B cell (primary cell): ENCODE data around the gene SPECC1L. TPM values are rescaled to one million over a fixed set of nuclear protein-coding genes. Genes with fewer than 3 reads are reported as not detected.
A peak's percentile ranks its signal among the peaks of the same experiment; 100 is the strongest.

Source experiments
- ATAC-seq: fragments of 200-7000 bp; cut with Tn5 transposase; one replicate; pipeline ENCODE4 v1.10.0; 2021; ENCODE audit warnings: low read depth, mild to moderate bottlenecking, moderate number of reproducible peaks, moderate library complexity
- CTCF ChIA-PET: fragments of 350-600 bp; sonication (Branson Sonifier 250); formaldehyde crosslinking; loops from one replicate; lab custom pipeline; 2021; ENCODE audit warnings: antibody characterized with exemption, inconsistent platforms; lab: Charles Lee
- POLR2A ChIA-PET: fragments of 350-600 bp; sonication (Branson Sonifier 250); formaldehyde crosslinking; loops from one replicate; lab custom pipeline; 2021; ENCODE audit warnings: antibody characterized with exemption; lab: Charles Lee
- DNase-seq: peaks from one replicate; pipeline ENCODE4 v3.0.0; 2013
- H2AFZ ChIP-seq: 2 replicates; pipeline ENCODE4 v1.6.1; 2012; ENCODE audit warnings: mild to moderate bottlenecking, low read depth, low read length; ENCODE audit not compliant: insufficient read depth, poor library complexity, severe bottlenecking
- H3K27ac ChIP-seq, 2 donors: 1 replicate in 1 of 2; 2 replicates in 1 of 2; pipeline ENCODE4 v1.5.1; 2012 to 2013; ENCODE audit warnings: low read length in 2 of 2, mild to moderate bottlenecking in 2 of 2, moderate library complexity in 1 of 2
- H3K27me3 ChIP-seq, 4 experiments: fragments of 200-600 bp in 1 of 4; sonication (generic) in 1 of 4; replicated peaks in 1 of 4; 1 replicate in 2 of 4; 2 replicates in 2 of 4; pipeline versions ENCODE4 v1.6.1 to v1.7.0; 2013 to 2016; ENCODE audit warnings: low read length in 3 of 4, mild to moderate bottlenecking in 2 of 4, mixed read lengths in 1 of 4, moderate library complexity in 1 of 4; ENCODE audit not compliant: insufficient read depth in 4 of 4, control insufficient read depth in 3 of 4; ENCODE audit errors: control extremely low read depth in 1 of 4
- H3K36me3 ChIP-seq, 2 experiments: replicated peaks in 1 of 2; 1 replicate in 1 of 2; 2 replicates in 1 of 2; pipeline versions ENCODE4 v1.6.1 to v1.7.1; 2013; ENCODE audit warnings: low read length in 1 of 2; ENCODE audit not compliant: insufficient read depth in 2 of 2, control insufficient read depth in 1 of 2; ENCODE audit errors: control extremely low read depth in 1 of 2, extremely low read depth in 1 of 2
- H3K4me1 ChIP-seq, 2 donors: fragments of 200-600 bp in 1 of 2; sonication (generic) in 1 of 2; 1 replicate in 1 of 2; 2 replicates in 1 of 2; pipeline versions ENCODE4 v1.5.1 to v1.6.1; 2013 to 2017; ENCODE audit warnings: low read length in 2 of 2; ENCODE audit not compliant: control insufficient read depth in 2 of 2, insufficient read depth in 2 of 2
- H3K4me2 ChIP-seq: replicated peaks from 2 replicates; pipeline ENCODE3; 2012; ENCODE audit warnings: mild to moderate bottlenecking, low read depth, low read length; ENCODE audit not compliant: poor library complexity, severe bottlenecking
- H3K4me3 ChIP-seq, 5 experiments: fragments of 200-600 bp in 1 of 5; sonication (generic) in 1 of 5; 1 replicate in 3 of 5; 2 replicates in 2 of 5; pipeline versions ENCODE4 v1.5.1 to v1.7.0; 2011 to 2016; ENCODE audit warnings: low read length in 4 of 5, mild to moderate bottlenecking in 4 of 5, low read depth in 2 of 5, control low read depth in 1 of 5, moderate library complexity in 1 of 5; ENCODE audit not compliant: insufficient read depth in 1 of 5; ENCODE audit errors: control extremely low read depth in 1 of 5, extremely low read depth in 1 of 5
- H3K79me2 ChIP-seq: fragments of 200-600 bp; sonication (generic); one replicate; pipeline ENCODE4 v1.6.0; 2016; ENCODE audit warnings: low read length; ENCODE audit not compliant: control insufficient read depth, insufficient read depth
- H3K9ac ChIP-seq: fragments of 200-600 bp; sonication (generic); 2 replicates; pipeline ENCODE4 v1.6.1; 2017; ENCODE audit warnings: mild to moderate bottlenecking, low read length, moderate library complexity
- H3K9me3 ChIP-seq, 3 donors: one replicate each; pipeline versions ENCODE4 v1.6.1 to v1.7.1; 2013; ENCODE audit warnings: low read length in 2 of 3; ENCODE audit not compliant: control insufficient read depth in 2 of 3, insufficient read depth in 1 of 3; ENCODE audit errors: control extremely low read depth in 1 of 3
- H4K20me1 ChIP-seq: 2 replicates; pipeline ENCODE4 v1.6.0; 2012; ENCODE audit warnings: mild to moderate bottlenecking, low read length; ENCODE audit not compliant: insufficient read depth, control insufficient read depth, poor library complexity, severe bottlenecking
- H3K27ac Mint-ChIP-seq: one replicate; pipeline ENCODE4 v1.8.0; 2021; ENCODE audit warnings: mixed read lengths
- H3K27me3 Mint-ChIP-seq: one replicate; pipeline ENCODE4 v1.8.0; 2021; ENCODE audit warnings: mixed read lengths
- H3K4me1 Mint-ChIP-seq: one replicate; pipeline ENCODE4 v1.8.0; 2021; ENCODE audit warnings: mixed read lengths
- H3K4me3 Mint-ChIP-seq: one replicate; pipeline ENCODE4 v1.8.0; 2021; ENCODE audit warnings: mixed read lengths
- H3K9me3 Mint-ChIP-seq: one replicate; pipeline ENCODE4 v1.8.0; 2022; ENCODE audit warnings: mixed read lengths; ENCODE audit not compliant: insufficient read depth
- EZH2 ChIP-seq: IDR thresholded peaks from 2 replicates; pipeline ENCODE4 v1.6.1; 2012; ENCODE audit warnings: borderline replicate concordance, low read depth, mild to moderate bottlenecking, moderate library complexity, low read length; ENCODE audit not compliant: insufficient read depth, poor library complexity, severe bottlenecking
- WGBS: methylation state at CpG from one replicate; pipeline ENCODE4 v1.1.5; 2013; ENCODE audit warnings: missing lambda C conversion rate; ENCODE audit not compliant: insufficient coverage; 5-methylcytosine and 5-hydroxymethylcytosine counted together
- intact Hi-C: fragments of 100-400 bp; cut with micrococcal nuclease; formaldehyde crosslinking; loops from one replicate; pipeline ENCODE4 v1.10.0; 2022
- polyA plus RNA-seq: library from polyadenylated mRNA; depleted of rRNA; stranded (reverse); fragments of >200 nt; gene quantifications from 2 replicates; pipeline ENCODE4 v1.2.3, GENCODE V29; 2012
- total RNA-seq, 2 donors: library from RNA; stranded (reverse); fragments of 120-200 nt in 1 of 2; gene quantifications; 1 replicate in 1 of 2; 2 replicates in 1 of 2; pipeline versions ENCODE4 v1.2.3 to v1.2.4, GENCODE V29; 2013 to 2022
- TF ChIP-seq, protein P1 (sequence below): fragments of 200-600 bp; IDR thresholded peaks from one replicate; pipeline ENCODE4 v1.8.0; 2022; ENCODE audit warnings: antibody characterized with exemption, mild to moderate bottlenecking

SPECC1L gene
- total and polyA plus RNA-seq, 2 donors (not counting 1 experiment from before 2014, with no cell fraction given): 14.4 to 85.3 TPM

DNA sequence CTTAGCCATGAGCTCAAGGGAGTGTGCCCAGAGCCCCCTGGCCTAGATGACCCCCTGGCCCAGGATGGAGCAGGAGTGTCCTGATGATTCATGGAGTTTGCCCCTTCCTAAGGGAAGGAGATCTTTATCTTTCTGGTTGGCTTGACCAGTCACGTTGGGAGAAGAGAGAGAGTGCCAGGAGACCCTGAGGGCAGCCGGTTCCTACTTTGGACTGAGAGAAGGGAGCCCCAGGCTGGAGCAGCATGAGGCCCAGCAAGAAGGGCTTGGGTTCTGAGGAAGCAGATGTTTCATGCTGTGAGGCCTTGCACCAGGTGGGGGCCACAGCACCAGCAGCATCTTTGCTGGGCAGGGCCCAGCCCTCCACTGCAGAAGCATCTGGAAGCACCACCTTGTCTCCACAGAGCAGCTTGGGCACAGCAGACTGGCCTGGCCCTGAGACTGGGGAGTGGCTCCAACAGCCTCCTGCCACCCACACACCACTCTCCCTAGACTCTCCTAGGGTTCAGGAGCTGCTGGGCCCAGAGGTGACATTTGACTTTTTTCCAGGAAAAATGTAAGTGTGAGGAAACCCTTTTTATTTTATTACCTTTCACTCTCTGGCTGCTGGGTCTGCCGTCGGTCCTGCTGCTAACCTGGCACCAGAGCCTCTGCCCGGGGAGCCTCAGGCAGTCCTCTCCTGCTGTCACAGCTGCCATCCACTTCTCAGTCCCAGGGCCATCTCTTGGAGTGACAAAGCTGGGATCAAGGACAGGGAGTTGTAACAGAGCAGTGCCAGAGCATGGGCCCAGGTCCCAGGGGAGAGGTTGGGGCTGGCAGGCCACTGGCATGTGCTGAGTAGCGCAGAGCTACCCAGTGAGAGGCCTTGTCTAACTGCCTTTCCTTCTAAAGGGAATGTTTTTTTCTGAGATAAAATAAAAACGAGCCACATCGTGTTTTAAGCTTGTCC, 171.0 kb downstream of the SPECC1L start:
- peaks cover 42% of the 10 kb centered on the region for H3K4me1 Mint-ChIP-seq
- intact Hi-C loops: no loop called here
- TF ChIP-seq, protein P1, sequence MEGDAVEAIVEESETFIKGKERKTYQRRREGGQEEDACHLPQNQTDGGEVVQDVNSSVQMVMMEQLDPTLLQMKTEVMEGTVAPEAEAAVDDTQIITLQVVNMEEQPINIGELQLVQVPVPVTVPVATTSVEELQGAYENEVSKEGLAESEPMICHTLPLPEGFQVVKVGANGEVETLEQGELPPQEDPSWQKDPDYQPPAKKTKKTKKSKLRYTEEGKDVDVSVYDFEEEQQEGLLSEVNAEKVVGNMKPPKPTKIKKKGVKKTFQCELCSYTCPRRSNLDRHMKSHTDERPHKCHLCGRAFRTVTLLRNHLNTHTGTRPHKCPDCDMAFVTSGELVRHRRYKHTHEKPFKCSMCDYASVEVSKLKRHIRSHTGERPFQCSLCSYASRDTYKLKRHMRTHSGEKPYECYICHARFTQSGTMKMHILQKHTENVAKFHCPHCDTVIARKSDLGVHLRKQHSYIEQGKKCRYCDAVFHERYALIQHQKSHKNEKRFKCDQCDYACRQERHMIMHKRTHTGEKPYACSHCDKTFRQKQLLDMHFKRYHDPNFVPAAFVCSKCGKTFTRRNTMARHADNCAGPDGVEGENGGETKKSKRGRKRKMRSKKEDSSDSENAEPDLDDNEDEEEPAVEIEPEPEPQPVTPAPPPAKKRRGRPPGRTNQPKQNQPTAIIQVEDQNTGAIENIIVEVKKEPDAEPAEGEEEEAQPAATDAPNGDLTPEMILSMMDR: no peak
- TF ChIP-seq EZH2: no peak
- no peak overlapping the region for H3K27ac ChIP-seq
- 97% methylated on average over 8 of the region's 8 CpGs for WGBS
- H4K20me1 ChIP-seq: peaks cover 49% of the 10 kb centered on the region
- H3K27ac Mint-ChIP-seq: peak overlapping the region; percentile 15
- no peaks in the 10 kb centered on the region for H3K27me3 ChIP-seq
- H3K27me3 Mint-ChIP-seq: no peaks in the 10 kb centered on the region
- H3K9me3 ChIP-seq: no peaks in the 10 kb centered on the region
- DNase-seq (no peak), ATAC-seq (no peak)
- peaks cover 28 to 35% of the 10 kb centered on the region in 2 donors for H3K4me1 ChIP-seq
- no peak overlapping the region for H3K4me3 ChIP-seq
- H3K4me2 ChIP-seq: no peak overlapping the region
- H2AFZ ChIP-seq: no peak overlapping the region
- no peak overlapping the region for H3K9ac ChIP-seq
- ChIA-PET CTCF (interaction anchor here (0.9 to 1.5 kb wide), 3 partner anchors 17 to 111 kb away, joined by 3 to 5 read pairs (median 3); no protein-coding TSS in a partner anchor), POLR2A (no interaction called here)
- peaks cover 86% of the 10 kb centered on the region for H3K79me2 ChIP-seq
- H3K9me3 Mint-ChIP-seq: no peaks in the 10 kb centered on the region
- no peak overlapping the region for H3K4me3 Mint-ChIP-seq
- peaks cover 11 to 50% of the 10 kb centered on the region in 2 experiments for H3K36me3 ChIP-seq

DNA sequence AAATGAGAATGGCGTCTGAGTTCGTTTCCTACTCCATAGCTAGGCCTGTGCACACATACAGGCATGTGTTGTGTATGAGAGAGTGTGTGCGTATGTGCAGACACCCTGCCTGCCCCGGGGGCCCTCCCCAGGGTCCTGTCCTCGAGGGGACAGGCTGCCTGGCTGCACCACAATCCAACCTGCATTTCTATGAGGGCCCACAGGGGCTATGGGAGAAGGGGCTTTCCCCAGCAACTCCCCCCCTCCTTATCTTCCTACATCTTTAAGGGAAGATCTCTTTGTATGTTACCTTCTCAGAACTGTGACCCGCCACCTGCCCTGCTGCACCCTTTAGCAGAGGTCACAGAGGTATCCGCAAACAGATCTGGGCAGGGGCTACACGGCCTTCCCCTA, 171.7 kb downstream of the SPECC1L start:
- ChIA-PET CTCF (interaction anchor here (0.8 to 1.4 kb wide), 3 partner anchors 18 to 110 kb away, joined by 3 to 5 read pairs (median 3); no protein-coding TSS in a partner anchor), POLR2A (no interaction called here)
- TF ChIP-seq, protein P1: no peak
- no peak for TF ChIP-seq EZH2
- Mint-ChIP-seq H3K27me3 (no peaks in the 10 kb centered on the region), H3K4me3 (no peak overlapping the region), H3K4me1 (peaks cover 36% of the 10 kb centered on the region), H3K27ac (no peak overlapping the region), H3K9me3 (no peaks in the 10 kb centered on the region)
- no peak overlapping the region for H2AFZ ChIP-seq
- no peak overlapping the region for H3K4me2 ChIP-seq
- no peaks in the 10 kb centered on the region for H3K9me3 ChIP-seq
- H3K27ac ChIP-seq: no peak overlapping the region
- H3K27me3 ChIP-seq: no peaks in the 10 kb centered on the region
- H3K36me3 ChIP-seq: peaks cover 11 to 48% of the 10 kb centered on the region in 2 experiments
- DNase-seq: no peak
- H4K20me1 ChIP-seq: peaks cover 49% of the 10 kb centered on the region
- peaks cover 81% of the 10 kb centered on the region for H3K79me2 ChIP-seq
- intact Hi-C loops: no loop called here
- no peak overlapping the region for H3K4me3 ChIP-seq
- peaks cover 21 to 28% of the 10 kb centered on the region in 2 donors for H3K4me1 ChIP-seq
- no peak overlapping the region for H3K9ac ChIP-seq
- 79% methylated on average over 2 of the region's 8 CpGs for WGBS
- no peak for ATAC-seq
